Measurements from ENCODE around the gene REEP6. TPM values are rescaled to one million over a fixed set of nuclear protein-coding genes. Genes with fewer than 3 reads are reported as not detected.

The REEP6 gene
- total RNA-seq, 4 donors from 2014 or later, result 0.76 to 3.0 (median 0.77) TPM; not detected in 1

- H3K4me1 ChIP-seq, result peaks cover 0 to 4% of the 10 kb centered on the region in 2 donors
- H3K4me3 ChIP-seq, result no peak overlapping the region
- no peaks in the 10 kb centered on the region for H3K9me3 ChIP-seq
- TF ChIP-seq CTCF (IDR thresholded peaks at IDR 0.05) (no peak), POLR2A (IDR thresholded peaks at IDR 0.05) (no peak)
- H3K27ac ChIP-seq, result no peak overlapping the region
- intact Hi-C loops (cut with DNase I; ENCODE audit: low total_unique reads), result no loop called here
- no peaks in the 10 kb centered on the region for H3K36me3 ChIP-seq
- no peaks in the 10 kb centered on the region for H3K27me3 ChIP-seq
- DNase-seq, result no peak
These were observed 7.6 kb upstream of the REEP6 start for GRCh38 chr19:1483131-1483978.

- no peaks in the 10 kb centered on the region for H3K4me1 ChIP-seq
- H3K9me3 ChIP-seq, result no peaks in the 10 kb centered on the region
- DNase-seq, result no peak
- H3K27ac ChIP-seq, result no peak overlapping the region
- TF ChIP-seq POLR2A (IDR thresholded peaks at IDR 0.05) (no peak), CTCF (IDR thresholded peaks at IDR 0.05) (no peak)
- intact Hi-C loops (cut with DNase I; ENCODE audit: low total_unique reads), result no loop called here
- no peak overlapping the region for H3K4me3 ChIP-seq
- no peaks in the 10 kb centered on the region for H3K36me3 ChIP-seq
- no peaks in the 10 kb centered on the region for H3K27me3 ChIP-seq
These were observed 7.0 kb upstream of the REEP6 start for GRCh38 chr19:1483979-1484428.

- intact Hi-C loops (cut with DNase I; ENCODE audit: low total_unique reads), result no loop called here
- DNase-seq, result no peak
- H3K36me3 ChIP-seq, result no peaks in the 10 kb centered on the region
- H3K4me1 ChIP-seq, result peaks cover 0 to 6% of the 10 kb centered on the region in 2 donors
- H3K27ac ChIP-seq, result no peak overlapping the region
- H3K9me3 ChIP-seq, result no peaks in the 10 kb centered on the region
- TF ChIP-seq CTCF (IDR thresholded peaks at IDR 0.05) (no peak), POLR2A (IDR thresholded peaks at IDR 0.05) (no peak)
- H3K27me3 ChIP-seq, result no peaks in the 10 kb centered on the region
- H3K4me3 ChIP-seq, result no peak overlapping the region
These were observed 4.0 kb upstream of the REEP6 start for GRCh38 chr19:1486720-1487575.

GRCh38 chr19:1487576-1488281, 3.3 kb upstream of the REEP6 start:
- DNase-seq, result no peak
- H3K4me1 ChIP-seq, result peaks cover 0 to 6% of the 10 kb centered on the region in 2 donors
- no peaks in the 10 kb centered on the region for H3K27me3 ChIP-seq
- TF ChIP-seq POLR2A (IDR thresholded peaks at IDR 0.05) (no peak), CTCF (IDR thresholded peaks at IDR 0.05) (no peak)
- intact Hi-C loops (cut with DNase I; ENCODE audit: low total_unique reads), result no loop called here
- H3K27ac ChIP-seq, result no peak overlapping the region
- H3K9me3 ChIP-seq, result no peaks in the 10 kb centered on the region
- no peaks in the 10 kb centered on the region for H3K36me3 ChIP-seq
- H3K4me3 ChIP-seq, result no peak overlapping the region

Measured in uterus (tissue), 4 donors.